SJCRH30 (cell line): ENCODE data around the gene ADA. TPM values are rescaled to one million over a fixed set of nuclear protein-coding genes. Genes with fewer than 3 reads are reported as not detected.
A peak's percentile ranks its signal among the peaks of the same experiment; 100 is the strongest.

Experiments
- DNase-seq, 2 experiments: peaks; one replicate each; pipeline ENCODE4 v3.0.0-alpha.2; 2015 to 2020
- H3K27ac ChIP-seq: fragments of 250-450 bp; sonication (Bioruptor Pico); 2 replicates; pipeline ENCODE4 v1.5.1; 2020; ENCODE audit warnings: mild to moderate bottlenecking, moderate library complexity
- H3K27me3 ChIP-seq: fragments of 250-450 bp; sonication (Bioruptor Pico); 2 replicates; pipeline ENCODE4 v1.5.1; 2020; ENCODE audit warnings: mild to moderate bottlenecking, moderate library complexity
- H3K36me3 ChIP-seq: fragments of 250-450 bp; sonication (Bioruptor Pico); 2 replicates; pipeline ENCODE4 v1.5.1; 2020; ENCODE audit warnings: mild to moderate bottlenecking, moderate library complexity
- H3K4me1 ChIP-seq: fragments of 250-450 bp; sonication (Bioruptor Pico); 2 replicates; pipeline ENCODE4 v1.5.1; 2020; ENCODE audit warnings: mild to moderate bottlenecking, moderate library complexity
- H3K4me3 ChIP-seq: fragments of 250-450 bp; sonication (Bioruptor Pico); 2 replicates; pipeline ENCODE4 v1.5.1; 2020; ENCODE audit warnings: mild to moderate bottlenecking, moderate library complexity
- H3K9me3 ChIP-seq: fragments of 250-450 bp; sonication (Bioruptor Pico); replicated peaks from 2 replicates; pipeline ENCODE4 v1.5.1; 2020; ENCODE audit warnings: mild to moderate bottlenecking, moderate library complexity
- total RNA-seq: library from RNA; depleted of rRNA; stranded (reverse); fragments of >200 nt; shearing (Covaris generic); gene quantifications from 2 replicates; pipeline ENCODE4 v1.2.3, GENCODE V29; 2014

ADA gene
- total RNA-seq, 1 experiment from 2014 or later, result 19.0 TPM

- DNase-seq, result no peak
- Histone ChIP-seq H3K36me3 (peaks cover 6% of the 10 kb centered on the region; the same call in 1 of the 2 replicates), H3K9me3 (no peaks in the 10 kb centered on the region), H3K27me3 (no peaks in the 10 kb centered on the region), H3K4me3 (no peak overlapping the region), H3K27ac (no peak overlapping the region), H3K4me1 (peaks cover 6% of the 10 kb centered on the region; the same call in 1 of the 2 replicates)
These were observed 35.5 kb downstream of the ADA start for GRCh38 chr20:44615876-44616603.

GRCh38 chr20:44615169-44615791 is 36.2 kb downstream of the ADA start:
- Histone ChIP-seq H3K27ac (no peak overlapping the region), H3K9me3 (no peaks in the 10 kb centered on the region), H3K4me1 (peaks cover 6% of the 10 kb centered on the region; the same call in 1 of the 2 replicates), H3K36me3 (0 out of 2 replicates have a peak, but pooled peaks cover 3% of the 10 kb centered on the region), H3K27me3 (no peaks in the 10 kb centered on the region), H3K4me3 (no peak overlapping the region)
- peak; percentile 63 to 68 for DNase-seq

- H3K27me3 ChIP-seq, result no peaks in the 10 kb centered on the region
- DNase-seq, result no peak
- peaks cover 6% of the 10 kb centered on the region; the same call in 1 of the 2 replicates for H3K4me1 ChIP-seq
- no peaks in the 10 kb centered on the region for H3K9me3 ChIP-seq
- H3K36me3 ChIP-seq, result 0 out of 2 replicates have a peak, but pooled peaks cover 3% of the 10 kb centered on the region
- H3K27ac ChIP-seq, result no peak overlapping the region
- no peak overlapping the region for H3K4me3 ChIP-seq
These were observed 37.0 kb downstream of the ADA start for GRCh38 chr20:44614525-44614924.

- Histone ChIP-seq H3K27me3 (no peaks in the 10 kb centered on the region), H3K9me3 (no peaks in the 10 kb centered on the region), H3K36me3 (no peaks in the 10 kb centered on the region), H3K27ac (no peak overlapping the region), H3K4me1 (peaks cover 6% of the 10 kb centered on the region; the same call in 1 of the 2 replicates), H3K4me3 (no peak overlapping the region)
- DNase-seq, result no peak
These were observed 37.9 kb downstream of the ADA start for GRCh38 chr20:44613575-44613974.

- no peak for DNase-seq
- Histone ChIP-seq H3K36me3 (no peaks in the 10 kb centered on the region), H3K4me3 (no peak overlapping the region), H3K27me3 (no peaks in the 10 kb centered on the region), H3K4me1 (no peaks in the 10 kb centered on the region; the same call in 1 of the 2 replicates), H3K27ac (no peak overlapping the region), H3K9me3 (no peaks in the 10 kb centered on the region)
These were observed 41.1 kb downstream of the ADA start for GRCh38 chr20:44610313-44610962.

- Histone ChIP-seq H3K36me3 (no peaks in the 10 kb centered on the region), H3K27me3 (no peaks in the 10 kb centered on the region), H3K9me3 (no peaks in the 10 kb centered on the region), H3K4me3 (peak overlapping the region; percentile 49), H3K27ac (no peak overlapping the region), H3K4me1 (no peaks in the 10 kb centered on the region; the same call in 1 of the 2 replicates)
- peak; percentile 88 to 95 for DNase-seq
These were observed 41.8 kb downstream of the ADA start for GRCh38 chr20:44609516-44610312.

GRCh38 chr20:44609006-44609515 is 42.4 kb downstream of the ADA start:
- no peaks in the 10 kb centered on the region; the same call in 1 of the 2 replicates for H3K4me1 ChIP-seq
- no peak overlapping the region for H3K27ac ChIP-seq
- H3K27me3 ChIP-seq, result no peaks in the 10 kb centered on the region
- no peaks in the 10 kb centered on the region for H3K9me3 ChIP-seq
- H3K4me3 ChIP-seq, result peak overlapping the region; percentile 49; the same call in 1 of the 2 replicates
- no peaks in the 10 kb centered on the region for H3K36me3 ChIP-seq
- no peak for DNase-seq

GRCh38 chr20:44606725-44607441 is 44.6 kb downstream of the ADA start:
- no peak for DNase-seq
- Histone ChIP-seq H3K9me3 (no peaks in the 10 kb centered on the region), H3K4me1 (no peaks in the 10 kb centered on the region; the same call in 1 of the 2 replicates), H3K27ac (no peak overlapping the region), H3K27me3 (no peaks in the 10 kb centered on the region), H3K4me3 (no peak overlapping the region), H3K36me3 (no peaks in the 10 kb centered on the region)

GRCh38 chr20:44603327-44603726 is 48.2 kb downstream of the ADA start:
- Histone ChIP-seq H3K27ac (no peak overlapping the region), H3K9me3 (no peaks in the 10 kb centered on the region), H3K4me1 (no peaks in the 10 kb centered on the region; the same call in 1 of the 2 replicates), H3K36me3 (no peaks in the 10 kb centered on the region), H3K4me3 (no peak overlapping the region), H3K27me3 (peaks cover 18% of the 10 kb centered on the region; the same call in 1 of the 2 replicates)
- DNase-seq, result peak in 1 of 2 experiments; percentile 27

- no peaks in the 10 kb centered on the region for H3K36me3 ChIP-seq
- no peaks in the 10 kb centered on the region; the same call in 1 of the 2 replicates for H3K4me1 ChIP-seq
- DNase-seq, result no peak
- H3K4me3 ChIP-seq, result no peak overlapping the region
- H3K9me3 ChIP-seq, result no peaks in the 10 kb centered on the region
- no peak overlapping the region for H3K27ac ChIP-seq
- H3K27me3 ChIP-seq, result peaks cover 22% of the 10 kb centered on the region; the same call in 1 of the 2 replicates
These were observed 49.7 kb downstream of the ADA start for GRCh38 chr20:44601801-44602204.

GRCh38 chr20:44601236-44601671 is 50.2 kb downstream of the ADA start:
- Histone ChIP-seq H3K9me3 (no peaks in the 10 kb centered on the region), H3K36me3 (no peaks in the 10 kb centered on the region), H3K4me3 (no peak overlapping the region), H3K27ac (no peak overlapping the region), H3K4me1 (no peaks in the 10 kb centered on the region; the same call in 1 of the 2 replicates), H3K27me3 (peaks cover 22% of the 10 kb centered on the region; the same call in 1 of the 2 replicates)
- DNase-seq, result no peak

GRCh38 chr20:44600758-44601201 is 50.7 kb downstream of the ADA start:
- Histone ChIP-seq H3K27me3 (peaks cover 22% of the 10 kb centered on the region; the same call in 1 of the 2 replicates), H3K36me3 (no peaks in the 10 kb centered on the region), H3K4me1 (no peaks in the 10 kb centered on the region; the same call in 1 of the 2 replicates), H3K9me3 (no peaks in the 10 kb centered on the region), H3K27ac (no peak overlapping the region), H3K4me3 (no peak overlapping the region)
- no peak for DNase-seq

- Histone ChIP-seq H3K27me3 (peaks cover 22% of the 10 kb centered on the region; the same call in 1 of the 2 replicates), H3K27ac (no peak overlapping the region)
These were observed 51.2 kb downstream of the ADA start for GRCh38 chr20:44600301-44600700.

More at GRCh38 chr20:44600301-44600700, 51.2 kb downstream of the ADA start:
- no peaks in the 10 kb centered on the region; the same call in 1 of the 2 replicates for H3K4me1 ChIP-seq
- no peaks in the 10 kb centered on the region for H3K9me3 ChIP-seq
- DNase-seq, result no peak
- no peak overlapping the region for H3K4me3 ChIP-seq
- no peaks in the 10 kb centered on the region for H3K36me3 ChIP-seq
